ENCODE data around the gene TMTC2. TPM values are rescaled to one million over a fixed set of nuclear protein-coding genes. Genes with fewer than 3 reads are reported as not detected.

Gene TMTC2
- total RNA-seq, 4 donors from 2014 or later, result 6.5 to 11.3 (median 8.9) TPM

- no peak for TF ChIP-seq CTCF (IDR thresholded peaks at IDR 0.05; ENCODE audit: low read depth)
Measured at GRCh38 chr12:82832981-82833380, 146.3 kb downstream of the TMTC2 start.

GRCh38 chr12:82833481-82833880 is 146.8 kb downstream of the TMTC2 start:
- TF ChIP-seq CTCF (IDR thresholded peaks at IDR 0.05; ENCODE audit: low read depth), result no peak

GRCh38 chr12:82835217-82835616 is 148.5 kb downstream of the TMTC2 start:
- no peak for TF ChIP-seq CTCF (IDR thresholded peaks at IDR 0.05; ENCODE audit: low read depth)

GRCh38 chr12:82838131-82838551 is 151.4 kb downstream of the TMTC2 start:
- no peak for TF ChIP-seq CTCF (IDR thresholded peaks at IDR 0.05; ENCODE audit: low read depth)

- TF ChIP-seq CTCF (IDR thresholded peaks at IDR 0.05; ENCODE audit: low read depth), result no peak
Measured at GRCh38 chr12:82838827-82839226, 152.1 kb downstream of the TMTC2 start.

- TF ChIP-seq CTCF (IDR thresholded peaks at IDR 0.05; ENCODE audit: low read depth), result no peak
Measured at GRCh38 chr12:82839796-82840195, 153.1 kb downstream of the TMTC2 start.

- TF ChIP-seq CTCF (IDR thresholded peaks at IDR 0.05; ENCODE audit: low read depth), result no peak
Measured at GRCh38 chr12:82841487-82841904, 154.8 kb downstream of the TMTC2 start.

All from subcutaneous adipose tissue (tissue), 4 donors.